Fibroblast of skin of right biceps (primary cell): ENCODE results near the gene HOXB6.
A peak's percentile ranks its signal among the peaks of the same experiment; 100 is the strongest.

Source experiments
- DNase-seq: peaks from one replicate; pipeline ENCODE4 v3.0.0-alpha.2; 2013

The HOXB6 gene

GRCh38 chr17:48609033-48609432, 4.2 kb upstream of the HOXB6 start:
- no peak for DNase-seq

- DNase-seq = no peak
Measured at GRCh38 chr17:48608494-48608834, 3.7 kb upstream of the HOXB6 start.

- no peak for DNase-seq
Measured at GRCh38 chr17:48606892-48607614, 2.3 kb upstream of the HOXB6 start.

GRCh38 chr17:48605991-48606891, 1.5 kb upstream of the HOXB6 start:
- no peak for DNase-seq

- DNase-seq = no peak
Measured at GRCh38 chr17:48605409-48605919, 678 bp upstream of the HOXB6 start.

GRCh38 chr17:48603959-48604769, 622 bp downstream of the HOXB6 start:
- no peak for DNase-seq

GRCh38 chr17:48601539-48602425, 3.0 kb downstream of the HOXB6 start:
- no peak for DNase-seq

GRCh38 chr17:48601207-48601538, 3.6 kb downstream of the HOXB6 start:
- DNase-seq = no peak

- no peak for DNase-seq
Measured at GRCh38 chr17:48600244-48601098, 4.3 kb downstream of the HOXB6 start.

- DNase-seq = no peak
Measured at GRCh38 chr17:48599354-48599753, 5.4 kb downstream of the HOXB6 start.

- DNase-seq = no peak
Measured at GRCh38 chr17:48598736-48599135, 6.0 kb downstream of the HOXB6 start.

GRCh38 chr17:48597778-48598631, 6.8 kb downstream of the HOXB6 start:
- peak; percentile 81 for DNase-seq

GRCh38 chr17:48597528-48597777, 7.3 kb downstream of the HOXB6 start:
- no peak for DNase-seq

- DNase-seq = peak; percentile 93
Measured at GRCh38 chr17:48596735-48597527, 7.9 kb downstream of the HOXB6 start.

GRCh38 chr17:48596000-48596734, 8.6 kb downstream of the HOXB6 start:
- DNase-seq = peak; percentile 55

- DNase-seq = no peak
Measured at GRCh38 chr17:48595278-48595999, 9.3 kb downstream of the HOXB6 start.

GRCh38 chr17:48594538-48595277, 10.1 kb downstream of the HOXB6 start:
- DNase-seq = peak; percentile 66
